Activated naive CD4-positive, alpha-beta T cell treated with anti-CD3 and anti-CD28 coated beads for 36 hours (primary cell): ENCODE measurements around the gene FBXL4. TPM values are rescaled to one million over a fixed set of nuclear protein-coding genes. Genes with fewer than 3 reads are reported as not detected.

Source experiments
- CTCF ChIA-PET: fragments of 350-600 bp; sonication (Branson Sonifier 250); formaldehyde crosslinking; loops from one replicate; lab custom pipeline; 2021; ENCODE audit warnings: antibody characterized with exemption; lab: Charles Lee
- DNase-seq: peaks from one replicate; pipeline ENCODE4 v3.0.0-alpha.2; 2020
- H3K27ac Mint-ChIP-seq: one replicate; pipeline ENCODE4 v1.8.0; 2021; ENCODE audit warnings: mild to moderate bottlenecking, mixed read lengths
- H3K27me3 Mint-ChIP-seq: one replicate; pipeline ENCODE4 v1.8.0; 2021; ENCODE audit warnings: low read depth, mixed read lengths
- H3K36me3 Mint-ChIP-seq: one replicate; pipeline ENCODE4 v1.8.0; 2021; ENCODE audit warnings: low read depth, mixed read lengths
- H3K4me1 Mint-ChIP-seq: one replicate; pipeline ENCODE4 v1.8.0; 2021; ENCODE audit warnings: low read depth, mixed read lengths
- H3K4me3 Mint-ChIP-seq: one replicate; pipeline ENCODE4 v1.8.0; 2021; ENCODE audit warnings: mild to moderate bottlenecking, moderate library complexity, mixed read lengths
- H3K9me3 Mint-ChIP-seq: one replicate; pipeline ENCODE4 v1.8.0; 2021; ENCODE audit warnings: mixed read lengths
- intact Hi-C: fragments of 100-400 bp; cut with micrococcal nuclease; formaldehyde crosslinking; loops from one replicate; pipeline ENCODE4 v1.15.1; 2023
- total RNA-seq, 2 experiments: library from RNA; stranded (reverse); gene quantifications; one replicate each; pipeline ENCODE4 v1.2.3, GENCODE V29; 2021

Gene FBXL4
- total RNA-seq, 2 experiments from 2014 or later: 16.3 to 16.7 TPM

- CTCF ChIA-PET: interaction anchor here (0.8 kb wide), 1 partner anchor 12 kb away, joined by 3 read pairs; no protein-coding TSS in a partner anchor
- H3K36me3 Mint-ChIP-seq: peaks cover 2% of the 10 kb centered on the region
- peaks cover 78% of the 10 kb centered on the region for H3K27me3 Mint-ChIP-seq
- no peak overlapping the region for H3K4me3 Mint-ChIP-seq
- no peaks in the 10 kb centered on the region for H3K9me3 Mint-ChIP-seq
- H3K4me1 Mint-ChIP-seq: peaks cover 20% of the 10 kb centered on the region
- intact Hi-C loops: loop anchor here (10.0 kb wide), 3 partner anchors 576 to 1656 kb away; no protein-coding TSS in a partner anchor
- no peak for DNase-seq
- no peak overlapping the region for H3K27ac Mint-ChIP-seq
These were observed 106.7 kb downstream of the FBXL4 start for GRCh38 chr6:98840996-98841513.

- peaks cover 17% of the 10 kb centered on the region for H3K4me1 Mint-ChIP-seq
- DNase-seq: no peak
- CTCF ChIA-PET: interaction anchor here (0.7 kb wide), 1 partner anchor 70 kb away, joined by 3 read pairs; no protein-coding TSS in a partner anchor
- no peaks in the 10 kb centered on the region for H3K9me3 Mint-ChIP-seq
- no peaks in the 10 kb centered on the region for H3K36me3 Mint-ChIP-seq
- intact Hi-C loops: loop anchor here (10.0 kb wide), 3 partner anchors 576 to 1656 kb away; no protein-coding TSS in a partner anchor
- H3K4me3 Mint-ChIP-seq: no peak overlapping the region
- peaks cover 76% of the 10 kb centered on the region for H3K27me3 Mint-ChIP-seq
- no peak overlapping the region for H3K27ac Mint-ChIP-seq
These were observed 107.4 kb downstream of the FBXL4 start for GRCh38 chr6:98840385-98840784.

GRCh38 chr6:98839781-98840361 is 107.9 kb downstream of the FBXL4 start:
- H3K36me3 Mint-ChIP-seq: no peaks in the 10 kb centered on the region
- no peaks in the 10 kb centered on the region for H3K9me3 Mint-ChIP-seq
- no peak overlapping the region for H3K27ac Mint-ChIP-seq
- peaks cover 75% of the 10 kb centered on the region for H3K27me3 Mint-ChIP-seq
- H3K4me3 Mint-ChIP-seq: no peak overlapping the region
- CTCF ChIA-PET: interaction anchor here (0.7 kb wide), 1 partner anchor 70 kb away, joined by 3 read pairs; no protein-coding TSS in a partner anchor
- DNase-seq: no peak
- intact Hi-C loops: loop anchor here (10.0 kb wide), 4 partner anchors 575 to 1915 kb away; partner anchors contain the start of gene KLHL32
- H3K4me1 Mint-ChIP-seq: peaks cover 17% of the 10 kb centered on the region

GRCh38 chr6:98838975-98839374 is 108.8 kb downstream of the FBXL4 start:
- DNase-seq: no peak
- H3K4me1 Mint-ChIP-seq: peaks cover 13% of the 10 kb centered on the region
- H3K4me3 Mint-ChIP-seq: no peak overlapping the region
- CTCF ChIA-PET: no interaction called here
- H3K9me3 Mint-ChIP-seq: no peaks in the 10 kb centered on the region
- intact Hi-C loops: loop anchor here (10.0 kb wide), 1 partner anchor 1914 kb away; the partner anchor contains the start of gene KLHL32
- H3K27ac Mint-ChIP-seq: no peak overlapping the region
- H3K36me3 Mint-ChIP-seq: no peaks in the 10 kb centered on the region
- peaks cover 72% of the 10 kb centered on the region for H3K27me3 Mint-ChIP-seq

- peaks cover 17% of the 10 kb centered on the region for H3K4me1 Mint-ChIP-seq
- CTCF ChIA-PET: no interaction called here
- intact Hi-C loops: loop anchor here (10.0 kb wide), 1 partner anchor 1913 kb away; the partner anchor contains the start of gene KLHL32
- DNase-seq: no peak
- no peak overlapping the region for H3K27ac Mint-ChIP-seq
- no peaks in the 10 kb centered on the region for H3K9me3 Mint-ChIP-seq
- no peak overlapping the region for H3K4me3 Mint-ChIP-seq
- peaks cover 75% of the 10 kb centered on the region for H3K27me3 Mint-ChIP-seq
- no peaks in the 10 kb centered on the region for H3K36me3 Mint-ChIP-seq
These were observed 109.7 kb downstream of the FBXL4 start for GRCh38 chr6:98838032-98838431.

GRCh38 chr6:98836962-98837944 is 110.5 kb downstream of the FBXL4 start:
- no peaks in the 10 kb centered on the region for H3K9me3 Mint-ChIP-seq
- H3K36me3 Mint-ChIP-seq: no peaks in the 10 kb centered on the region
- peaks cover 20% of the 10 kb centered on the region for H3K4me1 Mint-ChIP-seq
- CTCF ChIA-PET: interaction anchor here (1.0 kb wide), 1 partner anchor 8 kb away, joined by 3 read pairs; no protein-coding TSS in a partner anchor
- no peak overlapping the region for H3K4me3 Mint-ChIP-seq
- peaks cover 74% of the 10 kb centered on the region for H3K27me3 Mint-ChIP-seq
- no peak for DNase-seq
- intact Hi-C loops: loop anchor here (10.0 kb wide), 1 partner anchor 1912 kb away; the partner anchor contains the start of gene KLHL32
- no peak overlapping the region for H3K27ac Mint-ChIP-seq

GRCh38 chr6:98836025-98836961 is 111.5 kb downstream of the FBXL4 start:
- Mint-ChIP-seq H3K27ac (no peak overlapping the region), H3K4me3 (no peak overlapping the region), H3K27me3 (peaks cover 70% of the 10 kb centered on the region), H3K4me1 (peaks cover 27% of the 10 kb centered on the region), H3K36me3 (no peaks in the 10 kb centered on the region), H3K9me3 (no peaks in the 10 kb centered on the region)
- CTCF ChIA-PET: interaction anchor here (1.0 kb wide), 1 partner anchor 9 kb away, joined by 3 read pairs; no protein-coding TSS in a partner anchor
- intact Hi-C loops: loop anchor here (10.0 kb wide), 1 partner anchor 1911 kb away; the partner anchor contains the start of gene KLHL32
- DNase-seq: no peak

GRCh38 chr6:98835149-98836024 is 112.4 kb downstream of the FBXL4 start:
- no peak for DNase-seq
- Mint-ChIP-seq H3K4me1 (peaks cover 33% of the 10 kb centered on the region), H3K4me3 (no peak overlapping the region), H3K36me3 (no peaks in the 10 kb centered on the region), H3K27me3 (peaks cover 74% of the 10 kb centered on the region), H3K9me3 (no peaks in the 10 kb centered on the region), H3K27ac (no peak overlapping the region)
- CTCF ChIA-PET: interaction anchor here (1.0 kb wide), 1 partner anchor 10 kb away, joined by 3 read pairs; no protein-coding TSS in a partner anchor
- intact Hi-C loops: loop anchor here (2.0 to 10.0 kb wide), 2 partner anchors 111 to 1911 kb away; partner anchors contain the start of genes FBXL4 and KLHL32

GRCh38 chr6:98834060-98835031 is 113.4 kb downstream of the FBXL4 start, which contains the start of gene POU3F2:
Gene POU3F2, plus strand, starts transcription at chr6:98834574. Its CDS starts 300 bp downstream, at chr6:98834874.
- peaks cover 34% of the 10 kb centered on the region for H3K4me1 Mint-ChIP-seq
- intact Hi-C loops: loop anchor here (1.0 to 10.0 kb wide), 6 partner anchors 8 to 1937 kb away; partner anchors contain the start of genes FBXL4, KLHL32, MMS22L and NDUFAF4

More at GRCh38 chr6:98834060-98835031, 113.4 kb downstream of the FBXL4 start, which contains the start of gene POU3F2:
- H3K9me3 Mint-ChIP-seq: no peaks in the 10 kb centered on the region
- H3K36me3 Mint-ChIP-seq: no peaks in the 10 kb centered on the region
- CTCF ChIA-PET: interaction anchor here (1.6 kb wide), 1 partner anchor 11 kb away, joined by 4 read pairs; no protein-coding TSS in a partner anchor
- peak; percentile 78 for DNase-seq
- H3K27ac Mint-ChIP-seq: no peak within 1 kb of the TSS
- H3K4me3 Mint-ChIP-seq: peak within 1 kb of the TSS; percentile 73
- peaks cover 72% of the 10 kb centered on the region for H3K27me3 Mint-ChIP-seq
